Stomach (tissue), 4 donors: ENCODE measurements around the gene MBD3L4.
"Not testable (repeated sequence)": the region's sequence is repeated elsewhere in the genome, so short reads cannot be mapped to it uniquely, and the experiment has no call there.

Experiments
- EP300 ChIP-seq: sonication (generic); formaldehyde crosslinking; IDR thresholded peaks from one replicate; pipeline ENCODE4 v1.6.1; 2017; ENCODE audit warnings: antibody characterized with exemption
- POLR2A ChIP-seq, 4 donors: fragments of 450-650 bp; IDR thresholded peaks; one replicate each; pipeline ENCODE4 v1.6.1; 2016; ENCODE audit warnings: antibody characterized with exemption in 4 of 4, control low read depth in 2 of 4, mild to moderate bottlenecking in 1 of 4, moderate library complexity in 1 of 4
- POLR2AphosphoS5 ChIP-seq, 3 donors: sonication (generic); formaldehyde crosslinking; IDR thresholded peaks; one replicate each; pipeline ENCODE4 v1.6.1; 2016; ENCODE audit warnings: antibody characterized with exemption in 3 of 3
- TF ChIP-seq, protein P1 (sequence below), 7 experiments: fragments of 450-650 bp in 4 of 7; fragments of 200-600 bp in 3 of 7; sonication (generic) in 3 of 7; IDR thresholded peaks; one replicate each; pipeline ENCODE4 v1.5.1; 2016 to 2019; ENCODE audit warnings: antibody characterized with exemption in 7 of 7, control low read depth in 2 of 7, mild to moderate bottlenecking in 1 of 7

GRCh38 chr19:7067122-7067521, 27.1 kb upstream of the MBD3L4 start:
- TF ChIP-seq, protein P1, sequence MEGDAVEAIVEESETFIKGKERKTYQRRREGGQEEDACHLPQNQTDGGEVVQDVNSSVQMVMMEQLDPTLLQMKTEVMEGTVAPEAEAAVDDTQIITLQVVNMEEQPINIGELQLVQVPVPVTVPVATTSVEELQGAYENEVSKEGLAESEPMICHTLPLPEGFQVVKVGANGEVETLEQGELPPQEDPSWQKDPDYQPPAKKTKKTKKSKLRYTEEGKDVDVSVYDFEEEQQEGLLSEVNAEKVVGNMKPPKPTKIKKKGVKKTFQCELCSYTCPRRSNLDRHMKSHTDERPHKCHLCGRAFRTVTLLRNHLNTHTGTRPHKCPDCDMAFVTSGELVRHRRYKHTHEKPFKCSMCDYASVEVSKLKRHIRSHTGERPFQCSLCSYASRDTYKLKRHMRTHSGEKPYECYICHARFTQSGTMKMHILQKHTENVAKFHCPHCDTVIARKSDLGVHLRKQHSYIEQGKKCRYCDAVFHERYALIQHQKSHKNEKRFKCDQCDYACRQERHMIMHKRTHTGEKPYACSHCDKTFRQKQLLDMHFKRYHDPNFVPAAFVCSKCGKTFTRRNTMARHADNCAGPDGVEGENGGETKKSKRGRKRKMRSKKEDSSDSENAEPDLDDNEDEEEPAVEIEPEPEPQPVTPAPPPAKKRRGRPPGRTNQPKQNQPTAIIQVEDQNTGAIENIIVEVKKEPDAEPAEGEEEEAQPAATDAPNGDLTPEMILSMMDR (IDR thresholded peaks at IDR 0.05) = not testable (repeated sequence)
- TF ChIP-seq EP300; POLR2A (IDR thresholded peaks at IDR 0.05); POLR2AphosphoS5 (IDR thresholded peaks at IDR 0.05): not testable (repeated sequence)
